Measurements from ENCODE around the gene CEND1.

DNA sequence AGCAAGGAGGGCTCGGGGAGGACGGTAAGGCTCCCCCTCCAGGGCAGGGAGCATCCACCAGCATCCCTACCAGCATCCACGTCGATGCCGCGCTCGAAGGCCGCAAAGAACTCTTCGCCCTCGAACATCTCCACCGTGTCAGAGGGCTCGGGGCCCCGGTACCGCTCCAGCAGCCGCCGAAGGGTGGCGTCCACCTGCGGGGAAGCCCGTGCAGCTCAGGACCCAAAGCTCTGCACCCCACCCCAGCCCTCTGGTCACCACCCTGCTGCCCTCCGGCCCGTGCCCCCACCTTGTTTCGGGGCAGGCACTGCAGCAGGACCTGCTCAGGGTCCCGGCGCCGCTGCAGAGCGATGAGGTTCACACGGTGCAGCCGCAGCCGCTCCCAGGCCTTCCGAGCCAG, 10.6 kb upstream of the CEND1 start:
- TF ChIP-seq, protein P1, sequence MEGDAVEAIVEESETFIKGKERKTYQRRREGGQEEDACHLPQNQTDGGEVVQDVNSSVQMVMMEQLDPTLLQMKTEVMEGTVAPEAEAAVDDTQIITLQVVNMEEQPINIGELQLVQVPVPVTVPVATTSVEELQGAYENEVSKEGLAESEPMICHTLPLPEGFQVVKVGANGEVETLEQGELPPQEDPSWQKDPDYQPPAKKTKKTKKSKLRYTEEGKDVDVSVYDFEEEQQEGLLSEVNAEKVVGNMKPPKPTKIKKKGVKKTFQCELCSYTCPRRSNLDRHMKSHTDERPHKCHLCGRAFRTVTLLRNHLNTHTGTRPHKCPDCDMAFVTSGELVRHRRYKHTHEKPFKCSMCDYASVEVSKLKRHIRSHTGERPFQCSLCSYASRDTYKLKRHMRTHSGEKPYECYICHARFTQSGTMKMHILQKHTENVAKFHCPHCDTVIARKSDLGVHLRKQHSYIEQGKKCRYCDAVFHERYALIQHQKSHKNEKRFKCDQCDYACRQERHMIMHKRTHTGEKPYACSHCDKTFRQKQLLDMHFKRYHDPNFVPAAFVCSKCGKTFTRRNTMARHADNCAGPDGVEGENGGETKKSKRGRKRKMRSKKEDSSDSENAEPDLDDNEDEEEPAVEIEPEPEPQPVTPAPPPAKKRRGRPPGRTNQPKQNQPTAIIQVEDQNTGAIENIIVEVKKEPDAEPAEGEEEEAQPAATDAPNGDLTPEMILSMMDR (conservative IDR thresholded peaks at IDR 0.05), result no peak
- TF ChIP-seq EZH2 (IDR thresholded peaks at IDR 0.05; ENCODE audit: low read depth), result no peak

Data from PC-9 (cell line).